ENCODE data around the gene ECE2.

GRCh38 chr3:184248454-184249411 is 27.1 kb upstream of the ECE2 start, which contains the start of gene ALG3:
- TF ChIP-seq POLR2A (IDR thresholded peaks at IDR 0.05), result peak in 1 of 2 donors; percentile 62
- peak in 1 of 12 donors; percentile 16 for TF ChIP-seq CTCF (IDR thresholded peaks at IDR 0.05)

Data from heart left ventricle (tissue), 13 donors.